Measurements from ENCODE around the gene LRRC4B. TPM values are rescaled to one million over a fixed set of nuclear protein-coding genes. Genes with fewer than 3 reads are reported as not detected.

The LRRC4B gene
- total RNA-seq, 1 donor from 2014 or later, result 5.2 TPM

- no peaks in the 10 kb centered on the region for H3K9me3 ChIP-seq (ENCODE audit: control insufficient read depth in 3 of 3, low read length in 3 of 3)
- H3K9ac ChIP-seq (ENCODE audit: low read depth in 1 of 3, low read length in 3 of 3), result no peak overlapping the region
- H3K36me3 ChIP-seq (ENCODE audit: control insufficient read depth in 3 of 3, insufficient read depth in 3 of 3, low read length in 3 of 3), result no peaks in the 10 kb centered on the region
- peaks cover 0 to 5% (median 5%) of the 10 kb centered on the region in 3 donors for H3K4me1 ChIP-seq (ENCODE audit: control insufficient read depth in 3 of 3, insufficient read depth in 3 of 3, low read length in 3 of 3)
- no peak overlapping the region for H3K4me3 ChIP-seq (ENCODE audit: low read length in 3 of 3)
- no peak overlapping the region for H3K27ac ChIP-seq (ENCODE audit: low read depth, low read length)
- H3K27me3 ChIP-seq (ENCODE audit: control insufficient read depth in 3 of 3, insufficient read depth in 3 of 3, low read length in 3 of 3), result peaks cover 68 to 83% (median 69%) of the 10 kb centered on the region in 3 donors
Observed at GRCh38 chr19:50553134-50553703, 15.0 kb downstream of the LRRC4B start.

DNA sequence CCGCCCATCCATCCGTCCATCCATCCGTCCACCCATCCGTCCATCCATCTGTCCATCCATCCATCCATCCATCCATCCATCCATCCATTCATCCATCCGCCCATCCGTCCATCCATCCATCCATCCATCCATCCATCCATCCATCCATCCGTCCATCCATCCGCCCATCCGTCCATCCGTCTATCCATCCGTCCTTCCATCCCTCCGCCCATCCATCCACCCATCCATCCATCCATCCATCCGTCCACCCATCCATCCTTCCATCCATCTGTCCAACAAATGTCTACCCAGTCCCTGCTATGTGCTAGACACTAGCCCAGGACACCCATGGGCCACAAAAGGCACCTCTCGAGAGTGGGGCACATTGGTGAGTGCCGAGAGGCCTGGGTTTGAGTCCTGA, 15.7 kb downstream of the LRRC4B start:
- peaks cover 64 to 83% (median 69%) of the 10 kb centered on the region in 3 donors for H3K27me3 ChIP-seq (ENCODE audit: control insufficient read depth in 3 of 3, insufficient read depth in 3 of 3, low read length in 3 of 3)
- peaks cover 0 to 5% (median 5%) of the 10 kb centered on the region in 3 donors for H3K4me1 ChIP-seq (ENCODE audit: control insufficient read depth in 3 of 3, insufficient read depth in 3 of 3, low read length in 3 of 3)
- no peaks in the 10 kb centered on the region for H3K36me3 ChIP-seq (ENCODE audit: control insufficient read depth in 3 of 3, insufficient read depth in 3 of 3, low read length in 3 of 3)
- H3K9ac ChIP-seq (ENCODE audit: low read depth in 1 of 3, low read length in 3 of 3), result no peak overlapping the region
- H3K4me3 ChIP-seq (ENCODE audit: low read length in 3 of 3), result no peak overlapping the region
- H3K9me3 ChIP-seq (ENCODE audit: control insufficient read depth in 3 of 3, low read length in 3 of 3), result no peaks in the 10 kb centered on the region
- no peak overlapping the region for H3K27ac ChIP-seq (ENCODE audit: low read depth, low read length)

DNA sequence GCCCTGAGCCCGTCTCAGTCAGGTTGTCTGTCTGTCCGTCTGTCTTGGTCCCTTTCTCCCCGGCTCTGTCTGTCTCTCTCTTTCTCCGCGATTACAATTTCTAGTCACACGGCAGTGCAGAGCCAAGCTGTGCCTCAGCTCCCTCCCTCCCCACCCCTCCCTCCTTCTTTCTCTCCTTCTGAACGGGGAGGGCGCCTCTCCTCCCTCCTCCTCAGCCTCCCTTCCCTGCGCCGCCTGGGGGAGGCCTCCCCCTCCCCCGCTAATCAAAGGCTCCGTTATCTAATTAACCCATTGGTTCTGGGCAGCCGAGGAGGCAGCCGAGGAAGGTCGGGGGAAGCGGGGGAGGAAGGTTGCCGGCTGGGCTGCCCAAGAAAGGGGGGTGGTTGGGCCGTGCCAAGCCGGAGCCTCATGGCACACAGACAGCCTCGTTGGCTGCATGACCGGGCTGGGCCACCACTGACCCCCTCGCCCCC, 16.5 kb downstream of the LRRC4B start:
- no peak overlapping the region for H3K4me3 ChIP-seq (ENCODE audit: low read length in 3 of 3)
- H3K36me3 ChIP-seq (ENCODE audit: control insufficient read depth in 3 of 3, insufficient read depth in 3 of 3, low read length in 3 of 3), result no peaks in the 10 kb centered on the region
- H3K27ac ChIP-seq (ENCODE audit: low read depth, low read length), result no peak overlapping the region
- H3K9ac ChIP-seq (ENCODE audit: low read depth in 1 of 3, low read length in 3 of 3), result no peak overlapping the region
- peaks cover 0 to 9% (median 5%) of the 10 kb centered on the region in 3 donors for H3K4me1 ChIP-seq (ENCODE audit: control insufficient read depth in 3 of 3, insufficient read depth in 3 of 3, low read length in 3 of 3)
- H3K27me3 ChIP-seq (ENCODE audit: control insufficient read depth in 3 of 3, insufficient read depth in 3 of 3, low read length in 3 of 3), result peaks cover 57 to 84% (median 67%) of the 10 kb centered on the region in 3 donors
- H3K9me3 ChIP-seq (ENCODE audit: control insufficient read depth in 3 of 3, low read length in 3 of 3), result no peaks in the 10 kb centered on the region

- no peaks in the 10 kb centered on the region for H3K36me3 ChIP-seq (ENCODE audit: control insufficient read depth in 3 of 3, insufficient read depth in 3 of 3, low read length in 3 of 3)
- no peak overlapping the region for H3K27ac ChIP-seq (ENCODE audit: low read depth, low read length)
- H3K9me3 ChIP-seq (ENCODE audit: control insufficient read depth in 3 of 3, low read length in 3 of 3), result no peaks in the 10 kb centered on the region
- peaks cover 53 to 82% (median 63%) of the 10 kb centered on the region in 3 donors for H3K27me3 ChIP-seq (ENCODE audit: control insufficient read depth in 3 of 3, insufficient read depth in 3 of 3, low read length in 3 of 3)
- H3K4me3 ChIP-seq (ENCODE audit: low read length in 3 of 3), result no peak overlapping the region
- peaks cover 0 to 5% (median under 1%) of the 10 kb centered on the region in 3 donors for H3K4me1 ChIP-seq (ENCODE audit: control insufficient read depth in 3 of 3, insufficient read depth in 3 of 3, low read length in 3 of 3)
- H3K9ac ChIP-seq (ENCODE audit: low read depth in 1 of 3, low read length in 3 of 3), result no peak overlapping the region
Observed at GRCh38 chr19:50551034-50551714, 17.1 kb downstream of the LRRC4B start.

DNA sequence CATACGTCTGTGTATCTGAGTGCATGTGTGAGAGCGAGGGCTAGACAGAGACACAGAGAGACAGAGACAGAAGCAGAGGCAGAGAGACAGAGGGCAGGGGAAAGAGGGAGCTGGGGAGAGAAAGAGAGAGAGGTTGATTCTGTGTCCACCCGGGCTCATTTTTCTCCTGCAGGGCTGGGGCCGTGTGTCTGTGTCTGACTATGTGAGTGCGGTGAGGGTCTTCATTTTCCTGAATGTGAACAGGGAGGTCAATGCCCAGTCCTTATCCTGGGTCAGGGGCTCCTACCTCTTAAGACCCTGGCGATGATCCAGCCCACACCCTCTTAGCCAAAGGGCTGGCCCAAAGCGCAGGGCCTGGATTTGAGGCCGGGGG, 17.7 kb downstream of the LRRC4B start:
- Histone ChIP-seq H3K4me1 (ENCODE audit: control insufficient read depth in 3 of 3, insufficient read depth in 3 of 3, low read length in 3 of 3) (peaks cover 0 to 4% (median 0%) of the 10 kb centered on the region in 3 donors), H3K9me3 (ENCODE audit: control insufficient read depth in 3 of 3, low read length in 3 of 3) (no peaks in the 10 kb centered on the region), H3K36me3 (ENCODE audit: control insufficient read depth in 3 of 3, insufficient read depth in 3 of 3, low read length in 3 of 3) (no peaks in the 10 kb centered on the region), H3K9ac (ENCODE audit: low read depth in 1 of 3, low read length in 3 of 3) (no peak overlapping the region), H3K27ac (ENCODE audit: low read depth, low read length) (no peak overlapping the region), H3K4me3 (ENCODE audit: low read length in 3 of 3) (no peak overlapping the region), H3K27me3 (ENCODE audit: control insufficient read depth in 3 of 3, insufficient read depth in 3 of 3, low read length in 3 of 3) (peaks cover 51 to 77% (median 57%) of the 10 kb centered on the region in 3 donors)

GRCh38 chr19:50549927-50550593, 18.2 kb downstream of the LRRC4B start:
- Histone ChIP-seq H3K9me3 (ENCODE audit: control insufficient read depth in 3 of 3, low read length in 3 of 3) (no peaks in the 10 kb centered on the region), H3K4me1 (ENCODE audit: control insufficient read depth in 3 of 3, insufficient read depth in 3 of 3, low read length in 3 of 3) (peaks cover 0 to 4% (median 0%) of the 10 kb centered on the region in 3 donors), H3K9ac (ENCODE audit: low read depth in 1 of 3, low read length in 3 of 3) (no peak overlapping the region), H3K36me3 (ENCODE audit: control insufficient read depth in 3 of 3, insufficient read depth in 3 of 3, low read length in 3 of 3) (no peaks in the 10 kb centered on the region), H3K27me3 (ENCODE audit: control insufficient read depth in 3 of 3, insufficient read depth in 3 of 3, low read length in 3 of 3) (peaks cover 46 to 72% (median 51%) of the 10 kb centered on the region in 3 donors), H3K4me3 (ENCODE audit: low read length in 3 of 3) (no peak overlapping the region), H3K27ac (ENCODE audit: low read depth, low read length) (no peak overlapping the region)

GRCh38 chr19:50549059-50549926, 18.9 kb downstream of the LRRC4B start:
- H3K36me3 ChIP-seq (ENCODE audit: control insufficient read depth in 3 of 3, insufficient read depth in 3 of 3, low read length in 3 of 3), result no peaks in the 10 kb centered on the region
- peaks cover 0 to 4% (median 0%) of the 10 kb centered on the region in 3 donors for H3K4me1 ChIP-seq (ENCODE audit: control insufficient read depth in 3 of 3, insufficient read depth in 3 of 3, low read length in 3 of 3)
- no peak overlapping the region for H3K27ac ChIP-seq (ENCODE audit: low read depth, low read length)
- no peak overlapping the region for H3K4me3 ChIP-seq (ENCODE audit: low read length in 3 of 3)
- H3K9ac ChIP-seq (ENCODE audit: low read depth in 1 of 3, low read length in 3 of 3), result no peak overlapping the region
- no peaks in the 10 kb centered on the region for H3K9me3 ChIP-seq (ENCODE audit: control insufficient read depth in 3 of 3, low read length in 3 of 3)
- peaks cover 39 to 64% (median 47%) of the 10 kb centered on the region in 3 donors for H3K27me3 ChIP-seq (ENCODE audit: control insufficient read depth in 3 of 3, insufficient read depth in 3 of 3, low read length in 3 of 3)

- H3K36me3 ChIP-seq (ENCODE audit: control insufficient read depth in 3 of 3, insufficient read depth in 3 of 3, low read length in 3 of 3), result no peaks in the 10 kb centered on the region
- peaks cover 0 to 4% (median 0%) of the 10 kb centered on the region in 3 donors for H3K4me1 ChIP-seq (ENCODE audit: control insufficient read depth in 3 of 3, insufficient read depth in 3 of 3, low read length in 3 of 3)
- no peak overlapping the region for H3K27ac ChIP-seq (ENCODE audit: low read depth, low read length)
- H3K4me3 ChIP-seq (ENCODE audit: low read length in 3 of 3), result no peak overlapping the region
- H3K27me3 ChIP-seq (ENCODE audit: control insufficient read depth in 3 of 3, insufficient read depth in 3 of 3, low read length in 3 of 3), result peaks cover 31 to 57% (median 41%) of the 10 kb centered on the region in 3 donors
- H3K9ac ChIP-seq (ENCODE audit: low read depth in 1 of 3, low read length in 3 of 3), result no peak overlapping the region
- H3K9me3 ChIP-seq (ENCODE audit: control insufficient read depth in 3 of 3, low read length in 3 of 3), result no peaks in the 10 kb centered on the region
Observed at GRCh38 chr19:50548191-50549058, 19.8 kb downstream of the LRRC4B start.
